Prostate gland (tissue), 2 donors: ENCODE measurements around the gene MEX3C. TPM values are rescaled to one million over a fixed set of nuclear protein-coding genes. Genes with fewer than 3 reads are reported as not detected.

Source experiments
- DNase-seq: peaks from one replicate; pipeline ENCODE4 v3.0.0-alpha.2; 2019; ENCODE audit warnings: low spot score
- H3K27ac ChIP-seq, 2 donors: fragments of 200-600 bp; sonication (generic); 2 replicates each; pipeline ENCODE4 v1.5.1; 2017 to 2019
- H3K27me3 ChIP-seq: fragments of 200-600 bp; sonication (generic); replicated peaks from 2 replicates; pipeline ENCODE4 v1.5.1; 2019; ENCODE audit not compliant: insufficient read depth
- H3K36me3 ChIP-seq, 2 donors: fragments of 200-600 bp; sonication (generic); 1 replicate in 1 of 2; 2 replicates in 1 of 2; pipeline versions ENCODE4 v1.5.1 to v1.8.1; 2017 to 2019
- H3K4me1 ChIP-seq: fragments of 200-600 bp; sonication (generic); replicated peaks from 2 replicates; pipeline ENCODE4 v1.5.1; 2019
- H3K4me3 ChIP-seq, 2 donors: fragments of 200-600 bp; sonication (generic); 2 replicates each; pipeline ENCODE4 v1.5.1; 2017 to 2019
- H3K9me3 ChIP-seq: fragments of 200-600 bp; sonication (generic); 2 replicates; pipeline ENCODE4 v1.5.1; 2017
- CTCF ChIP-seq, 4 experiments: fragments of 200-600 bp in 2 of 4; fragments of 450-650 bp in 2 of 4; sonication (generic) in 2 of 4; IDR thresholded peaks; 1 replicate in 3 of 4; 2 replicates in 1 of 4; pipeline ENCODE4 v1.5.1; 2016 to 2019; ENCODE audit warnings: antibody characterized with exemption in 4 of 4, mild to moderate bottlenecking in 2 of 4, moderate library complexity in 2 of 4
- POLR2A ChIP-seq: fragments of 450-650 bp; IDR thresholded peaks from one replicate; pipeline ENCODE4 v1.6.1; 2016; ENCODE audit warnings: antibody characterized with exemption, mild to moderate bottlenecking
- POLR2AphosphoS5 ChIP-seq: sonication (generic); formaldehyde crosslinking; IDR thresholded peaks from one replicate; pipeline ENCODE4 v1.6.1; 2017; ENCODE audit warnings: antibody characterized with exemption
- WGBS: methylation state at CpG from one replicate; pipeline ENCODE4 v1.1.5; 2018; 5-methylcytosine and 5-hydroxymethylcytosine counted together
- intact Hi-C: fragments of 100-400 bp; cut with DNase I; formaldehyde crosslinking; loops from one replicate; pipeline ENCODE4 v1.14.2; 2022
- total RNA-seq, 2 donors: library from RNA; depleted of rRNA; stranded (reverse); fragments of >200 nt; gene quantifications; one replicate each; pipeline ENCODE4 v1.1.0, GENCODE V29; 2016

The MEX3C gene
- total RNA-seq, 2 donors from 2014 or later = 29.2 to 54.0 TPM

GRCh38 chr18:51165296-51165695 lies 32.2 kb downstream of the MEX3C start:
- Histone ChIP-seq H3K9me3 (no peaks in the 10 kb centered on the region), H3K27ac (no peak overlapping the region), H3K4me3 (no peak overlapping the region), H3K4me1 (no peaks in the 10 kb centered on the region), H3K27me3 (no peaks in the 10 kb centered on the region), H3K36me3 (no peaks in the 10 kb centered on the region)
- DNase-seq = no peak
- no peak for TF ChIP-seq CTCF (IDR thresholded peaks at IDR 0.05)
- TF ChIP-seq POLR2A = no peak
- no peak for TF ChIP-seq POLR2AphosphoS5
- WGBS = 100% methylated on average over 2 of the region's 2 CpGs
- intact Hi-C loops = no loop called here

DNA sequence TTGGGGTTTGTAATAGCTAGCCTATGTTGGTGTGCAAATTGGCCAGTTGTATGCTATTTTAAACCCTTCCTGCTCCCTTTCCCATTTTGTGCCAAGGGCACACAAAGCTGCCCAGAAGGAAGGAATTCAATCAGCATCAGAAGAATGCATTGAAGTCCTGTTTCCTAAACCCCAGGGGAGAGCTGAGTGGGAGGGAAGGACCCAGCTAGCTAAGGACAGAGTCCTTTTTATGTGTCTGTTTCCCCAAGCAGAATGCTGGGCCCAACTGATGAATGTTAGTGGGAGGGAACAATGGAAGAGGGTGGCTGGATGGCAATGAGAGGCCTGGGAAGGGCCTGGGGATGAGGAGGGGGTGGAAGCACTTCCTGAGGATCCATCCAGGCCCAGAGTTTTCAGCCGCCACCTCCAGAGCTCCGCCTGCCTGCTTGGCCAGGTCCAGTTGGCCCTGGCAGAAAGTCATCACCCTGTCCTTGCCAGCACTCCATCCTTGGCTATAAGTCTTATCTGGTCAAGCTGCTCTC lies 32.7 kb downstream of the MEX3C start:
- Histone ChIP-seq H3K27me3 (no peaks in the 10 kb centered on the region), H3K4me1 (no peaks in the 10 kb centered on the region), H3K27ac (no peak overlapping the region), H3K4me3 (no peak overlapping the region), H3K9me3 (no peaks in the 10 kb centered on the region), H3K36me3 (no peaks in the 10 kb centered on the region)
- DNase-seq = no peak
- intact Hi-C loops = no loop called here
- no peak for TF ChIP-seq POLR2A
- TF ChIP-seq CTCF (IDR thresholded peaks at IDR 0.05) = no peak
- TF ChIP-seq POLR2AphosphoS5 = no peak
- 81% methylated on average over 2 of the region's 2 CpGs for WGBS

GRCh38 chr18:51164342-51164741 lies 33.1 kb downstream of the MEX3C start:
- intact Hi-C loops = no loop called here
- TF ChIP-seq POLR2AphosphoS5 (no peak), POLR2A (no peak), CTCF (IDR thresholded peaks at IDR 0.05) (no peak)
- DNase-seq = no peak
- Histone ChIP-seq H3K4me1 (no peaks in the 10 kb centered on the region), H3K36me3 (no peaks in the 10 kb centered on the region), H3K9me3 (no peaks in the 10 kb centered on the region), H3K27me3 (no peaks in the 10 kb centered on the region), H3K4me3 (no peak overlapping the region), H3K27ac (no peak overlapping the region)
- WGBS = 77% methylated on average over 8 of the region's 8 CpGs

DNA sequence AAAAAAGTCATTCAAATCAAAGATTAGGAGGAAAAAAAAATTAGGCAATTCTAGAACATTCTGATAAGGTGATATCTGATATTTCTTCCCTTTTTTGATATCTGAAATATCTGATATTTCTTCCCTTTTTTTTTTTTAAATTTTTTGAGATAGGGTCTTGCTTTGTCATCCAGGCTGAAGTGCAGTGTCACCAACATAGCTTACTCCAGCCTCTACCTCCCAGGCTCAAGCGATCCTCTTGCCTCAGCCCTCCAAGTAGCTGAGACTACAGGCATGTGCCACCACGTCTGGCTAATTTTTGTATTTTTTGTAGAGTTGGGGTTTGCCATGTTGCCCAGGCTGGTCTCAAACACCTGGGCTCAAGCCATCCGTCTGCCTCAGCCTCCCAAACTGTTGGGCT lies 33.9 kb downstream of the MEX3C start:
- no peaks in the 10 kb centered on the region for H3K9me3 ChIP-seq
- intact Hi-C loops = no loop called here
- H3K27me3 ChIP-seq = no peaks in the 10 kb centered on the region
- H3K36me3 ChIP-seq = no peaks in the 10 kb centered on the region
- DNase-seq = no peak
- no peak overlapping the region for H3K4me3 ChIP-seq
- TF ChIP-seq POLR2AphosphoS5 (no peak), CTCF (IDR thresholded peaks at IDR 0.05) (no peak), POLR2A (no peak)
- WGBS = 86% methylated on average over 3 of the region's 3 CpGs
- H3K4me1 ChIP-seq = no peaks in the 10 kb centered on the region
- no peak overlapping the region for H3K27ac ChIP-seq

- Histone ChIP-seq H3K27me3 (no peaks in the 10 kb centered on the region), H3K36me3 (no peaks in the 10 kb centered on the region), H3K9me3 (no peaks in the 10 kb centered on the region), H3K4me3 (no peak overlapping the region), H3K4me1 (no peaks in the 10 kb centered on the region), H3K27ac (no peak overlapping the region)
- TF ChIP-seq POLR2A = no peak
- no peak for TF ChIP-seq POLR2AphosphoS5
- no peak for TF ChIP-seq CTCF (IDR thresholded peaks at IDR 0.05)
- WGBS = 82% methylated on average over 3 of the region's 3 CpGs
- DNase-seq = no peak
- intact Hi-C loops = no loop called here
Measured at GRCh38 chr18:51162617-51163016, 34.9 kb downstream of the MEX3C start.
